BJ (cell line): ENCODE results near the gene GBF1. TPM values are rescaled to one million over a fixed set of nuclear protein-coding genes. Genes with fewer than 3 reads are reported as not detected.

Source experiments
- CTCF ChIA-PET: fragments of 350-600 bp; formaldehyde crosslinking; extraction: SDS; loops from one replicate; lab custom pipeline; 2021; ENCODE audit warnings: antibody characterized with exemption, inconsistent platforms; lab: Yijun Ruan, JAX
- POLR2A ChIA-PET: fragments of 300-600 bp; sonication (Branson Sonifier 250); formaldehyde crosslinking; extraction: SDS; loops from one replicate; lab custom pipeline; 2021; ENCODE audit warnings: antibody characterized with exemption; lab: Charles Lee
- DNase-seq: peaks from one replicate; pipeline ENCODE4 v3.0.0-alpha.2; 2011; ENCODE audit warnings: low read depth
- H3K27me3 ChIP-seq: 2 replicates; pipeline ENCODE4 v1.6.0; 2011; ENCODE audit warnings: low read length; ENCODE audit not compliant: control insufficient read depth, insufficient read depth
- H3K36me3 ChIP-seq: 2 replicates; pipeline ENCODE4 v1.5.1; 2011; ENCODE audit warnings: low read length; ENCODE audit not compliant: control insufficient read depth, insufficient read depth
- H3K4me3 ChIP-seq: 2 replicates; pipeline ENCODE4 v1.5.1; 2011; ENCODE audit warnings: low read depth, mild to moderate bottlenecking, control low read depth, low read length
- polyA plus RNA-seq: library from polyadenylated mRNA; depleted of rRNA; stranded (reverse); fragments of >200 nt; gene quantifications from 2 replicates; pipeline ENCODE4 v1.2.3, GENCODE V29; 2011
- TF ChIP-seq, protein P1 (sequence below): IDR thresholded peaks from 2 replicates; pipeline ENCODE4 v1.5.1; 2011; ENCODE audit warnings: low read depth, mild to moderate bottlenecking, control low read depth, inconsistent platforms, low read length, moderate library complexity; ENCODE audit not compliant: insufficient read depth

GBF1 gene
- polyA plus RNA-seq, 1 experiment, result 28.4 TPM

DNA sequence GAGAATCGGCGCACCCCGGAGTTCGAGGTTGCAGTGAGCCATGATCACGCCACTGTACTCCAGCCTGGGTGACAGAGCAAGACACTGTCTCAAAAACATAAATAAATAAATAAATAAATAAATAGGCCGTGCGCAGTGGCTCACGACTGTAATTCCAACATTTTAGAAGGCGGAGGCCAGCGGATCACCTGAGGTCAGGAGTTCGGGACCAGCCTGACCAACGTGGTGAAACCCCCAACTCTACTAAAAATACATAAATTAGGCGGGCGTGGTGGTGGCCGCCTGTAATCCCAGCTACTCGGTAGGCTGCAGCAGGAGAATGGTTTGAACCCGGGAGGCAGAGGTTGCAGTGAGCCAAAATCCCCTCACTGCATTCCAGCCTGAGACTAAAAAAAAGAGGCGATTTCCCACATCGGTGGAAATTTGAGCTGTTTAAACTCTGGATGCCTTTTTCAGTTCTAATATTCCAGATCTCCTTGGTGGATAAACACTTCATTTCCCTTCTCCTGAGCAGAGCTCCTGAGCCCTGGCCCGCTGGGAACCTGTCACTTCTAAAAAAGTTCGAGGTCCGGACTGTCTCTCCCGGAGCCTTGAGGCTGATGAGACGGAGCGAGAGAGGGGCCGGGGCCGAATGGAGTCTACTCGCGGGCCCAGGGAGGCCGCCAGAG is 148.2 kb downstream of the GBF1 start:
- ChIA-PET POLR2A (interaction anchor here (0.7 to 0.9 kb wide), 2 partner anchors 164 to 233 kb away, joined by 3 read pairs; no protein-coding TSS in a partner anchor), CTCF (interaction anchor here (0.7 to 15.2 kb wide), 26 partner anchors 9 to 221 kb away, joined by 3 to 222 read pairs (median 8); partner anchors contain the start of genes CUEDC2, ELOVL3 and FBXL15)
- DNase-seq, result no peak
- peak overlapping the region; percentile 79 for H3K4me3 ChIP-seq
- TF ChIP-seq, protein P1, sequence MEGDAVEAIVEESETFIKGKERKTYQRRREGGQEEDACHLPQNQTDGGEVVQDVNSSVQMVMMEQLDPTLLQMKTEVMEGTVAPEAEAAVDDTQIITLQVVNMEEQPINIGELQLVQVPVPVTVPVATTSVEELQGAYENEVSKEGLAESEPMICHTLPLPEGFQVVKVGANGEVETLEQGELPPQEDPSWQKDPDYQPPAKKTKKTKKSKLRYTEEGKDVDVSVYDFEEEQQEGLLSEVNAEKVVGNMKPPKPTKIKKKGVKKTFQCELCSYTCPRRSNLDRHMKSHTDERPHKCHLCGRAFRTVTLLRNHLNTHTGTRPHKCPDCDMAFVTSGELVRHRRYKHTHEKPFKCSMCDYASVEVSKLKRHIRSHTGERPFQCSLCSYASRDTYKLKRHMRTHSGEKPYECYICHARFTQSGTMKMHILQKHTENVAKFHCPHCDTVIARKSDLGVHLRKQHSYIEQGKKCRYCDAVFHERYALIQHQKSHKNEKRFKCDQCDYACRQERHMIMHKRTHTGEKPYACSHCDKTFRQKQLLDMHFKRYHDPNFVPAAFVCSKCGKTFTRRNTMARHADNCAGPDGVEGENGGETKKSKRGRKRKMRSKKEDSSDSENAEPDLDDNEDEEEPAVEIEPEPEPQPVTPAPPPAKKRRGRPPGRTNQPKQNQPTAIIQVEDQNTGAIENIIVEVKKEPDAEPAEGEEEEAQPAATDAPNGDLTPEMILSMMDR, result peak; percentile 95; the same call in 1 of the 2 replicates
- H3K27me3 ChIP-seq, result no peaks in the 10 kb centered on the region
- peaks cover 9% of the 10 kb centered on the region for H3K36me3 ChIP-seq

DNA sequence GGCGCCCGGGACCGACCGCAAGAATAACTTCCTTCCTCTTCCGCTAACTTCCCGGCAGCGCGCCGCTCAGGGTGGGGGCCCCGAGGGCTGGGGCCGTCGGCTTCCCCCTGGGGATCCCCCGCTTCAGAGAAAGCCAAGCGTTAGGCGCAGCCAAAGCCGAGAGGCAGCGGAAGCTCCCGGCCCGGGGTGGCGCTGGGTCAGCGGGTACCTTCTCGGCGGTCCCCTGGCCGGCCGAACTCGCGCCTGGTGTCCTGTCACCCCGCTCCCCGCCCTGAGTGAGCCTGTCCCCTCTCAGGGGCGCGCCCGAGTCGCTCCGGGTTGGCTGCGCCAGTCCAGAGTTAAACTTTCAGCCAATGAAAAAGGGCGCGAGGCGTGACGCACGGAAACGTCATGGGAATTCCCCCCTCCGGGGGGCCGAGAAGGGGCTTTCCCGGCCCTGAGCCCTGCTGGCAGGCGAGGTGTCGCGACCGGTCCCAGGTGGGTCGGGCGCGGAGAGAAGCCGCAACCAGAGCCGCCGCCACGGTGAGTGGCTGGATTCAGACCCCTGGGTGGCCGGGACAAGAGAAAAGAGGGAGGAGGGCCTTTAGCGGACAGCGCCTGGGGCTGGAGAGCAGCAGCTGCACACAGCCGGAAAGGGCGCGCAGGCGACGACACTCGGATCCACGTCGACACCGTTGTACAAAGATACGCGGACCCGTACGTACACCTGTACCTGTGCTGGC is 148.9 kb downstream of the GBF1 start:
- ChIA-PET CTCF (interaction anchor here (0.6 to 15.2 kb wide), 27 partner anchors 9 to 222 kb away, joined by 3 to 222 read pairs (median 7); partner anchors contain the start of genes CUEDC2, ELOVL3 and FBXL15), POLR2A (interaction anchor here (0.6 to 0.9 kb wide), 3 partner anchors 21 to 234 kb away, joined by 3 read pairs; no protein-coding TSS in a partner anchor)
- Histone ChIP-seq H3K27me3 (no peaks in the 10 kb centered on the region), H3K36me3 (peaks cover 9% of the 10 kb centered on the region), H3K4me3 (peak overlapping the region; percentile 79)
- TF ChIP-seq, protein P1, result no peak; the same call in 1 of the 2 replicates
- DNase-seq, result peak; percentile 51

DNA sequence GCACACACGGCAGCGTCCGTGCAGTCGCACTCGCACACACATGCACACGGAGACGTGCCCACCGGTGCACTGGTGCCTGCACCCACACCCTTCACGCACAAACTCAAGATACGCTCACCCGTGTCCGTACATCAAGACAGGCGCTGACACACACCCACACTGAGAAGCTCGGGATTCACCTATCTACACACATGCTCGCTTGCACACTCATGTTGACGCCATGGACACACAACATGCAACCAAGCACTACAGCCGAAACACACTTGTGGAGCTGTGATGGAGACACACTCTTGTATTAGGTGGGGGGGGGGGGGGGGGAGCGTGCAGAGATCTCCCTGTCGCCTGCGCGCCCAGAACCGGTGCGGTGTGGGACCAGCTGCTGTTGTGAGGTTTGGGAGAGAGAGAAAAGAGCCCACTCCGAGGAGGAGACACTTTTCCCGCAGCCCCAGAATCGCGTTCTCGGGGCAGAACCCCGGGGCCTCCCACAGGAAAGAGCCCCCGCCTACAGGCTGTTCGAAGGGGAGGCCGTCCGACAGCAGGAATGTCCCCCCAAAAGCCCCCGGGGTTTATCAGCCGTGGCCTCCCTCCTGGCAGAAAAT is 149.6 kb downstream of the GBF1 start:
- CTCF ChIA-PET, result interaction anchor here (0.8 to 15.2 kb wide), 15 partner anchors 8 to 223 kb away, joined by 3 to 222 read pairs (median 9); partner anchors contain the start of genes ELOVL3 and FBXL15
- TF ChIP-seq, protein P1, result no peak
- DNase-seq, result no peak
- no peaks in the 10 kb centered on the region for H3K27me3 ChIP-seq
- POLR2A ChIA-PET, result interaction anchor here (0.6 kb wide), 1 partner anchor 21 kb away, joined by 3 read pairs; no protein-coding TSS in a partner anchor
- H3K36me3 ChIP-seq, result peaks cover 10% of the 10 kb centered on the region
- peak overlapping the region; percentile 79 for H3K4me3 ChIP-seq

DNA sequence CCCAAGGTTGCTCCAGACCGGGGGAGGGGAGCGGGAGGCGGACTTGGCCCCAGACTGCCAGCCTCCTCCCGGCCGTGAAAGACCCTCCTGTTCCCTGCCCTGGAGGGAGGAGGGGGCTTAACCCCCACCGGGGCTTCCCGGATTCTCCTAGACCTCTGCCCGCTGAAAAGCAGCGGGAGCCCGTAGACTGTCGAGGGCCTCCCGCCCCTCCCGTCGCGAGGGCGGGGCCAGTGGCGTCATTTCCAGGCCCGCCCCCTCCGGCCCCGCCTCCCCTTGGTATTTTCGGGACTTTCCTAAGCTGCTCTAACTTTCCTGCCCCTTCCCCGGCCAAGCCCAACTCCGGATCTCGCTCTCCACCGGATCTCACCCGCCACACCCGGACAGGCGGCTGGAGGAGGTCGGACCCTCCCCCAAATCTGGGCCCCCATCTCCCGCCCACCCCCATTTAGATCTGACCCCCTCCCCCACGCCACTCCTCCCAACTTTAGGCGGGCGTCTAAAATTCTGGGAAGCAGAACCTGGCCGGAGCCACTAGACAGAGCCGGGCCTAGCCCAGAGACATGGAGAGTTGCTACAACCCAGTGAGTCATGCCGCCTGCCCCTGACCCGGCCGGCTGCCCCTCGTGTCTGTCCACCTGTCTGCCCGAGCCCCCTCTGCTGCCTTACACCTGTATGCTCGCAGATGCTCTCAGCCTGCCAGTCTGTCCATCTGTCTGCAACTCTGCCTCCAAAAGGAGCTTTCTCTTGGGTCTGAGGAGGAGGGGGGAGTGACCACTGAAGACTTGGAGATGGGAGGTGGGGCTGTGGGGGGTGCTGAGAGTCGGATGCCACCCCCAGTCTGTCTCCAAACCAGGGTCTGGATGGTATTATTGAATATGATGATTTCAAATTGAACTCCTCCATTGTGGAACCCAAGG is 150.3 kb downstream of the GBF1 start, which contains the start of gene NFKB2:
Gene NFKB2, plus strand, starts transcription at position 306 of the 917 bp plus-strand sequence. Its CDS starts 255 bp downstream, at position 561.
- ChIA-PET POLR2A (interaction anchor here (0.5 to 0.7 kb wide), 3 partner anchors 26 to 188 kb away, joined by 3 to 8 read pairs (median 3); no protein-coding TSS in a partner anchor), CTCF (interaction anchor here (0.6 to 15.2 kb wide), 13 partner anchors 7 to 229 kb away, joined by 3 to 222 read pairs (median 14); partner anchors contain the start of genes ELOVL3 and FBXL15)

More for the DNA sequence above, 150.3 kb downstream of the GBF1 start, which contains the start of gene NFKB2:
- Histone ChIP-seq H3K27me3 (no peaks in the 10 kb centered on the region), H3K36me3 (peaks cover 14% of the 10 kb centered on the region), H3K4me3 (peak within 1 kb of the TSS; percentile 79)
- no peak for DNase-seq
- TF ChIP-seq, protein P1, result no peak
